Endothelial cell of umbilical vein (primary cell): ENCODE data around the gene RNPEP.

Experiments
- EZH2 ChIP-seq: IDR thresholded peaks from 2 replicates; pipeline ENCODE4 v1.6.1; 2012; ENCODE audit warnings: borderline replicate concordance, low read depth, mild to moderate bottlenecking, moderate library complexity, low read length, inconsistent platforms; ENCODE audit not compliant: severe bottlenecking
- FOS ChIP-seq: IDR thresholded peaks from 2 replicates; pipeline ENCODE4 v1.6.1; 2011; ENCODE audit warnings: mild to moderate bottlenecking, low read length, moderate library complexity, borderline replicate concordance; ENCODE audit not compliant: insufficient read depth
- JUN ChIP-seq: IDR thresholded peaks from 2 replicates; pipeline ENCODE4 v1.6.1; 2011; ENCODE audit warnings: borderline replicate concordance, low read depth; ENCODE audit not compliant: insufficient read length, insufficient read depth
- MYC ChIP-seq: IDR thresholded peaks from one replicate; pipeline ENCODE4 v1.6.1; 2011; ENCODE audit warnings: mild to moderate bottlenecking, low read depth, low read length
- POLR2A ChIP-seq: IDR thresholded peaks from 2 replicates; pipeline ENCODE4 v1.6.1; 2012; ENCODE audit warnings: low read depth, mild to moderate bottlenecking, control low read depth, low read length
- POLR2AphosphoS5 ChIP-seq: IDR thresholded peaks from 2 replicates; pipeline ENCODE4 v1.6.1; 2012; ENCODE audit warnings: low read depth, mild to moderate bottlenecking, control low read depth, low read length, moderate library complexity; ENCODE audit not compliant: insufficient read depth
- TF ChIP-seq, protein P1 (sequence below), 2 donors: IDR thresholded peaks; 1 replicate in 1 of 2; 2 replicates in 1 of 2; pipeline ENCODE4 v1.5.1; 2011; ENCODE audit warnings: low read length in 2 of 2, mild to moderate bottlenecking in 2 of 2, moderate library complexity in 2 of 2, control low read depth in 1 of 2, inconsistent platforms in 1 of 2, low read depth in 1 of 2; ENCODE audit not compliant: insufficient read depth in 1 of 2; ENCODE audit errors: extremely low read depth in 1 of 2
- TF ChIP-seq, protein P2 (sequence below): IDR thresholded peaks from 2 replicates; pipeline ENCODE4 v1.6.1; 2011; ENCODE audit not compliant: insufficient read depth, insufficient read length

DNA sequence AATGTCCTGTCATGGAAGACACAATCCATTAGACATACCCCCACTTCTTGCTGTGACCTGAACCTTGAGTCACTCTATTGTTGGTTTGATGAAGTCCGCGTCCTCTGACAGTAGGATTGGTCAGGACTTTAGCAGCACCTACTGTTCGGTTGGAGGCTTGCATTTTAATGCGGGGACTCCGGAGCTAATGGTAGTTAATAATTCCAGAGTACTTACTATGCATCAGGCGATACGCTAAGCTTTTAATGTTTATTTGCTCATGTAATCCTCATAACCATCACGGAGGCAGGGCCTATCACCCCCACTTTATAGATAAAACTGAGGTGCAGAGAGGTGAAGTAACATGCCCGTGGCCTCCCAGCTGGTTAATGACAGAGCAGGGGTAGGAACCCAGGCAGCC, 20.1 kb downstream of the RNPEP start:
- TF ChIP-seq JUN (no peak), POLR2A (no peak), EZH2 (no peak), POLR2AphosphoS5 (no peak), MYC (no peak), FOS (no peak)
- TF ChIP-seq, protein P1, sequence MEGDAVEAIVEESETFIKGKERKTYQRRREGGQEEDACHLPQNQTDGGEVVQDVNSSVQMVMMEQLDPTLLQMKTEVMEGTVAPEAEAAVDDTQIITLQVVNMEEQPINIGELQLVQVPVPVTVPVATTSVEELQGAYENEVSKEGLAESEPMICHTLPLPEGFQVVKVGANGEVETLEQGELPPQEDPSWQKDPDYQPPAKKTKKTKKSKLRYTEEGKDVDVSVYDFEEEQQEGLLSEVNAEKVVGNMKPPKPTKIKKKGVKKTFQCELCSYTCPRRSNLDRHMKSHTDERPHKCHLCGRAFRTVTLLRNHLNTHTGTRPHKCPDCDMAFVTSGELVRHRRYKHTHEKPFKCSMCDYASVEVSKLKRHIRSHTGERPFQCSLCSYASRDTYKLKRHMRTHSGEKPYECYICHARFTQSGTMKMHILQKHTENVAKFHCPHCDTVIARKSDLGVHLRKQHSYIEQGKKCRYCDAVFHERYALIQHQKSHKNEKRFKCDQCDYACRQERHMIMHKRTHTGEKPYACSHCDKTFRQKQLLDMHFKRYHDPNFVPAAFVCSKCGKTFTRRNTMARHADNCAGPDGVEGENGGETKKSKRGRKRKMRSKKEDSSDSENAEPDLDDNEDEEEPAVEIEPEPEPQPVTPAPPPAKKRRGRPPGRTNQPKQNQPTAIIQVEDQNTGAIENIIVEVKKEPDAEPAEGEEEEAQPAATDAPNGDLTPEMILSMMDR (IDR thresholded peaks at IDR 0.05; ENCODE audit: extremely low read depth in 1 of 2, insufficient read depth in 1 of 2, low read depth in 1 of 2, low read length in 2 of 2): no peak
- TF ChIP-seq, protein P2, sequence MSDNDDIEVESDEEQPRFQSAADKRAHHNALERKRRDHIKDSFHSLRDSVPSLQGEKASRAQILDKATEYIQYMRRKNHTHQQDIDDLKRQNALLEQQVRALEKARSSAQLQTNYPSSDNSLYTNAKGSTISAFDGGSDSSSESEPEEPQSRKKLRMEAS: no peak
